ENCODE results near the gene PRSS33. TPM values are rescaled to one million over a fixed set of nuclear protein-coding genes. Genes with fewer than 3 reads are reported as not detected.

The PRSS33 gene
- total RNA-seq, 1 donor from 2014 or later: not detected

- DNase-seq (ENCODE audit: low read depth): no peak
- Histone ChIP-seq H3K27me3 (ENCODE audit: control insufficient read depth, insufficient read depth, low read length) (no peaks in the 10 kb centered on the region), H3K36me3 (ENCODE audit: control insufficient read depth, insufficient read depth, low read length) (peaks cover 8% of the 10 kb centered on the region), H3K4me3 (ENCODE audit: low read depth, low read length) (no peak overlapping the region)
- no peak for TF ChIP-seq CTCF (IDR thresholded peaks at IDR 0.05; ENCODE audit: insufficient read depth, low read length, poor library complexity, severe bottlenecking)
Measured at GRCh38 chr16:2767140-2767731, 20.1 kb downstream of the PRSS33 start.

- no peak for TF ChIP-seq CTCF (IDR thresholded peaks at IDR 0.05; ENCODE audit: insufficient read depth, low read length, poor library complexity, severe bottlenecking)
- peaks cover 7% of the 10 kb centered on the region for H3K36me3 ChIP-seq (ENCODE audit: control insufficient read depth, insufficient read depth, low read length)
Measured at GRCh38 chr16:2766430-2767139, 20.8 kb downstream of the PRSS33 start.

GRCh38 chr16:2765462-2766404 is 21.6 kb downstream of the PRSS33 start:
- no peaks in the 10 kb centered on the region for H3K27me3 ChIP-seq (ENCODE audit: control insufficient read depth, insufficient read depth, low read length)
- no peak overlapping the region for H3K4me3 ChIP-seq (ENCODE audit: low read depth, low read length)
- no peak for TF ChIP-seq CTCF (IDR thresholded peaks at IDR 0.05; ENCODE audit: insufficient read depth, low read length, poor library complexity, severe bottlenecking)
- DNase-seq (ENCODE audit: low read depth): no peak
- peaks cover 7% of the 10 kb centered on the region for H3K36me3 ChIP-seq (ENCODE audit: control insufficient read depth, insufficient read depth, low read length)

More at GRCh38 chr16:2766430-2767139, 20.8 kb downstream of the PRSS33 start:
- Histone ChIP-seq H3K27me3 (ENCODE audit: control insufficient read depth, insufficient read depth, low read length) (no peaks in the 10 kb centered on the region), H3K4me3 (ENCODE audit: low read depth, low read length) (no peak overlapping the region)
- no peak for DNase-seq (ENCODE audit: low read depth)

- no peak overlapping the region for H3K4me3 ChIP-seq (ENCODE audit: low read depth, low read length)
- H3K36me3 ChIP-seq (ENCODE audit: control insufficient read depth, insufficient read depth, low read length): peaks cover 10% of the 10 kb centered on the region
- no peak for DNase-seq (ENCODE audit: low read depth)
- no peaks in the 10 kb centered on the region for H3K27me3 ChIP-seq (ENCODE audit: control insufficient read depth, insufficient read depth, low read length)
- TF ChIP-seq CTCF (IDR thresholded peaks at IDR 0.05; ENCODE audit: insufficient read depth, low read length, poor library complexity, severe bottlenecking): no peak
Measured at GRCh38 chr16:2764718-2765117, 22.6 kb downstream of the PRSS33 start.

- no peak for TF ChIP-seq CTCF (IDR thresholded peaks at IDR 0.05; ENCODE audit: insufficient read depth, low read length, poor library complexity, severe bottlenecking)
- Histone ChIP-seq H3K36me3 (ENCODE audit: control insufficient read depth, insufficient read depth, low read length) (peaks cover 8% of the 10 kb centered on the region), H3K27me3 (ENCODE audit: control insufficient read depth, insufficient read depth, low read length) (no peaks in the 10 kb centered on the region), H3K4me3 (ENCODE audit: low read depth, low read length) (no peak overlapping the region)
- no peak for DNase-seq (ENCODE audit: low read depth)
Measured at GRCh38 chr16:2763173-2763572, 24.2 kb downstream of the PRSS33 start.
